DND-41 (cell line): Measurements from ENCODE around the gene RPIA.

Source experiments
- ATAC-seq: fragments of 200-7000 bp; cut with Tn5 transposase; 3 replicates; pipeline ENCODE4 v1.9.1; 2021; ENCODE audit warnings: low read depth; ENCODE audit not compliant: insufficient read depth
- DNase-seq: peaks from one replicate; pipeline ENCODE4 v3.0.0-alpha.2; 2020
- H2AFZ ChIP-seq: 2 replicates; pipeline ENCODE4 v1.6.0; 2012; ENCODE audit warnings: low read depth, low read length
- H3K27ac ChIP-seq: 2 replicates; pipeline ENCODE4 v1.5.1; 2012; ENCODE audit warnings: low read length, inconsistent platforms
- H3K27me3 ChIP-seq: fragments of 200-600 bp; sonication (generic); 2 replicates; pipeline ENCODE4 v1.6.0; 2012; ENCODE audit warnings: low read length, mild to moderate bottlenecking, inconsistent platforms; ENCODE audit not compliant: insufficient read depth, poor library complexity
- H3K36me3 ChIP-seq: 2 replicates; pipeline ENCODE4 v1.5.1; 2012; ENCODE audit warnings: low read length, inconsistent platforms; ENCODE audit not compliant: insufficient read depth
- H3K4me1 ChIP-seq: 2 replicates; pipeline ENCODE4 v1.5.1; 2012; ENCODE audit warnings: mild to moderate bottlenecking, low read length; ENCODE audit not compliant: insufficient read depth
- H3K4me2 ChIP-seq: 2 replicates; pipeline ENCODE4 v1.6.0; 2012; ENCODE audit warnings: mild to moderate bottlenecking, moderate library complexity, low read length, inconsistent platforms; ENCODE audit not compliant: insufficient read depth
- H3K4me3 ChIP-seq, 2 experiments: fragments of 200-600 bp in 1 of 2; shearing (Covaris generic) in 1 of 2; 2 replicates each; pipeline ENCODE4 v1.5.1; 2012 to 2016; ENCODE audit warnings: inconsistent platforms in 2 of 2, low read length in 2 of 2, mild to moderate bottlenecking in 2 of 2, low read depth in 1 of 2, moderate library complexity in 1 of 2
- H3K79me2 ChIP-seq: 2 replicates; pipeline ENCODE4 v1.6.0; 2012; ENCODE audit warnings: low read length, inconsistent platforms; ENCODE audit not compliant: insufficient read depth
- H3K9ac ChIP-seq: 2 replicates; pipeline ENCODE4 v1.6.0; 2012; ENCODE audit warnings: low read depth, mild to moderate bottlenecking, inconsistent platforms, low read length, moderate library complexity
- H3K9me3 ChIP-seq: 2 replicates; pipeline ENCODE4 v1.5.1; 2012; ENCODE audit warnings: low read length, moderate library complexity, mild to moderate bottlenecking, inconsistent platforms; ENCODE audit not compliant: insufficient read depth, severe bottlenecking
- H4K20me1 ChIP-seq: 2 replicates; pipeline ENCODE4 v1.6.0; 2012; ENCODE audit warnings: low read length; ENCODE audit not compliant: insufficient read depth
- CTCF ChIP-seq: IDR thresholded peaks from 2 replicates; pipeline ENCODE4 v1.5.1; 2012; ENCODE audit warnings: borderline replicate concordance, low read length, moderate library complexity, mild to moderate bottlenecking; ENCODE audit not compliant: poor library complexity, severe bottlenecking; ENCODE audit errors: extremely low read depth
- EZH2 ChIP-seq: IDR thresholded peaks from 3 replicates; pipeline ENCODE4 v1.6.1; 2012; ENCODE audit warnings: borderline replicate concordance, low read depth, mild to moderate bottlenecking, moderate library complexity, low read length, inconsistent platforms; ENCODE audit not compliant: severe bottlenecking

Gene RPIA

GRCh38 chr2:88724643-88725332 lies 33.3 kb downstream of the RPIA start:
- no peak overlapping the region for H3K9ac ChIP-seq
- DNase-seq (no peak), ATAC-seq (no peak)
- H2AFZ ChIP-seq = no peak overlapping the region
- no peak overlapping the region for H3K27ac ChIP-seq
- peaks cover 25% of the 10 kb centered on the region for H3K79me2 ChIP-seq
- no peak overlapping the region for H3K4me3 ChIP-seq
- H3K4me1 ChIP-seq = no peaks in the 10 kb centered on the region
- peaks cover 10% of the 10 kb centered on the region for H3K9me3 ChIP-seq
- no peak for TF ChIP-seq EZH2
- TF ChIP-seq CTCF = no peak
- H3K27me3 ChIP-seq = no peaks in the 10 kb centered on the region
- H3K36me3 ChIP-seq = peaks cover 20% of the 10 kb centered on the region
- H3K4me2 ChIP-seq = no peak overlapping the region
- no peaks in the 10 kb centered on the region; the same call in 1 of the 2 replicates for H4K20me1 ChIP-seq

GRCh38 chr2:88729061-88729745 lies 37.7 kb downstream of the RPIA start:
- Histone ChIP-seq H3K4me3 (no peak overlapping the region), H2AFZ (no peak overlapping the region), H3K27ac (no peak overlapping the region), H3K79me2 (peaks cover 18% of the 10 kb centered on the region), H3K4me1 (no peaks in the 10 kb centered on the region), H4K20me1 (peaks cover 4% of the 10 kb centered on the region; the same call in 1 of the 2 replicates), H3K9me3 (peaks cover 4% of the 10 kb centered on the region), H3K9ac (no peak overlapping the region), H3K27me3 (no peaks in the 10 kb centered on the region), H3K36me3 (peaks cover 15% of the 10 kb centered on the region), H3K4me2 (no peak overlapping the region)
- TF ChIP-seq CTCF (no peak), EZH2 (no peak)
- DNase-seq = no peak
- no peak for ATAC-seq

GRCh38 chr2:88733155-88733902 lies 41.9 kb downstream of the RPIA start:
- Histone ChIP-seq H3K27ac (no peak overlapping the region), H3K4me3 (no peak overlapping the region), H3K9ac (no peak overlapping the region), H4K20me1 (peaks cover 8% of the 10 kb centered on the region; the same call in 1 of the 2 replicates), H3K9me3 (peaks cover 4% of the 10 kb centered on the region), H3K4me2 (no peak overlapping the region), H3K4me1 (no peaks in the 10 kb centered on the region), H3K79me2 (no peaks in the 10 kb centered on the region), H3K27me3 (no peaks in the 10 kb centered on the region), H3K36me3 (peaks cover 44% of the 10 kb centered on the region), H2AFZ (no peak overlapping the region)
- TF ChIP-seq EZH2 = no peak
- TF ChIP-seq CTCF = no peak
- DNase-seq (no peak), ATAC-seq (peak; percentile 27; the same call in 1 of the 3 replicates)
